ENCODE data around the gene FGF9.

Gene FGF9

GRCh38 chr13:21719463-21719862, 48.6 kb downstream of the FGF9 start:
- no peak for DNase-seq

GRCh38 chr13:21723807-21724505, 53.1 kb downstream of the FGF9 start:
- no peak for DNase-seq

DNA sequence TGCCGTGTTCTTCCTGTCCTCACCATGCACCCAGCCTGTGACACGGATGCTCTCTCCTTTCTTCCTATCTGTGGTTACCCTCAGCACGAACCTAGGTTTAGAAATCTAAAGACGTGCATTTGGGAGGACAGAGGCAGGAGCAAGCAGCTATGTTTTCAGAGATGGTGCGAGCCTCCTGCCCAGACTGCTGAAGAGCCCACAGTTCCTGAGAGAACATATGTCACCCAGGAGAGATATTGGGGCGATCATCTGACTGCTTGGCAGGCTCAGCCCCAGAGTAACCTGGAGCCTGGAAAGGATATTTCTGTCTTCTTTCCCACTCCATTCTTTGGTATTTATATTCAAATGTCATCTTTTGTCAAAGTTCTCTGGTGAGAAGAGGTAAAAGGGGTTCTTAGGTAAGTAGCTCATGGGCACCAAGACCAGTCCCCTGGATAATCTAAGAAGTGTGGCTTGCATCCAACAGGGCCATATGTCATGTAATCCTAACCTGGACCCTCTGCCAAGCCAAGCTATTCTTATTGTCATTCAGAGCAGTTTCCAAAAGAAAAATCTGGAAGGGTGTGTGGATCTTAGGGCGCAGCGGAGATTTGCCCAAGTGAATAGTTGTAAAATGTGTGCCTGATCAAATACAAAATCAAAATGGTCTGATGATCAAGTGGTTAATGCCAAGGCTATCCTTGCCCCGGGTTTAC, 59.5 kb downstream of the FGF9 start:
- DNase-seq, result no peak

GRCh38 chr13:21733475-21734263, 62.8 kb downstream of the FGF9 start:
- DNase-seq, result no peak

DNA sequence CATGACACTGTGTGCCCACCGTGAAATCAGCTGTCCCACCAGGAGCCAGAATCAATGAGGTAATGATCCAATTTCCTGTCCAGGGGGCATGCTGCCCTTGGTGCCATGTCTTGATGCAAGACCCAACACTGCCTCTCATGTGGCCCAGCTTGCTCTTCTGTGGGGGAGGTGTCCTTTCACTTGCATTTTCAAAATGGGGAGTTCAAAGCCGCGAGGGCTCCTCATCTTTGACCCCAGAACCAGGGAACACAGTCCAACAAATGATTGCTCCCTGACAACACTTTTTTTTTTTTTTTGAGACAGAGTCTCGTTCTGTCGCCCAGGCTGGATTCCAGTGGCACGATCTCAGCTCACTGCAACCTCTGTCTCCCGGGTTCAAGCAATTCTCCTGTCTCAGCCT, 64.1 kb downstream of the FGF9 start:
- DNase-seq, result no peak

- no peak for DNase-seq
These were observed 65.0 kb downstream of the FGF9 start for GRCh38 chr13:21735701-21736401.

DNA sequence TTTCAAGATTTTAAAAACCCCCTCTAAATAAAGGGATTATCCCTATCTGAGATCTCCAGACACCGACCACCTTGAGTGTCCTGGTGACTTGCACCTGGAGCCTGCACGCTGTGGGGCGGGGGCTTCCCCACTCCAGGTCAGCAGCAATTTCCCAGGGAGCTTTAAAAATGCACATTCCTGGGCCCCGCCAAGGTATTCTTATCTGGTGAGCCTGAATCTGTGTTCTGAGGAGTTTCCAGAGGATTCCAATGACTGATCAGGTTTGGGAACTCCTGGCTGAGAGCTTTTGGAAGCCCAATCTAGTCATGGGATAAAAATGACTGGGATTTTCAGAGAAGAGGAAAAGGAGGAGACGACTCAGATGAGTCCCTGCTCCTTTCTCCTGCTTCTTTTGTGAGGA, 66.1 kb downstream of the FGF9 start:
- no peak for DNase-seq

- DNase-seq, result no peak
These were observed 67.8 kb downstream of the FGF9 start for GRCh38 chr13:21738630-21739029.

DNA sequence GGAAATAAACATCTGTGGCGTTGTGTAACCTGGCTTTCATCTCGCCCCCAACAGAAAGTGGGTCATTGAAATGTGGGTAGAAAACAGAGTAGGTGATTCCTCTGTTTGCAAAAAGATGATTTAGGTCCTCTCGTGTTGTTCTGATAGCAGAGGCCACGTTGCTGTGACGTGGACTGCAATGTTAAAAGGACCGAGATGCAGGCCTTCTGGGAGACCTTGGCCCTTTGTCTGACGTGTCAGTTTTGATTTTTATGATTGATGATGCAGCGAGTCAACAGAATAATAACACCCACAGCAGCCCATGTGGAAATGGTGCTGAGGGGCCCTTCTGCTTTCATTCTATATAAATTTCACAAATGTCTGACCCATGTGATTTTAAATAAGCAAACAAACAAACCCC, 68.9 kb downstream of the FGF9 start:
- no peak for DNase-seq

GRCh38 chr13:21741396-21741979, 70.6 kb downstream of the FGF9 start:
- no peak for DNase-seq

GRCh38 chr13:21742096-21742495, 71.2 kb downstream of the FGF9 start:
- DNase-seq, result no peak

DNA sequence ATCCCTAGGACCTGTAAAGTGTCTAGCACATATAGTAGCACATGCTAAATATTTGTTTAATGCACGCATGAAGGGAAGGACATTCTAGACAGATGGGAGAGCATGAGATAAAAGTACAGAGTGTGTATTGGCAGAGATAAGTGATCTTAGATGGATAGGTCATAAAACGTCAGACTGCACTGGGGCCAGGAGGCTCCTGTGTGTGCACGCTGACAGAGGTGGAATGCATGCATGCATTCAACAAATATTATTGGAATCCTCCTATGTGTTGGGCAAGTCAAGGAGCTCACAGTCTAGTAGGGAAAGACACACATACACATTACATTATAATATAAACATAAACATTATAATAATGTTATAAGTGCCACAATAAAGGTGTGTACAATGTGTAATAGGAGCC, 73.3 kb downstream of the FGF9 start:
- DNase-seq, result no peak

DNA sequence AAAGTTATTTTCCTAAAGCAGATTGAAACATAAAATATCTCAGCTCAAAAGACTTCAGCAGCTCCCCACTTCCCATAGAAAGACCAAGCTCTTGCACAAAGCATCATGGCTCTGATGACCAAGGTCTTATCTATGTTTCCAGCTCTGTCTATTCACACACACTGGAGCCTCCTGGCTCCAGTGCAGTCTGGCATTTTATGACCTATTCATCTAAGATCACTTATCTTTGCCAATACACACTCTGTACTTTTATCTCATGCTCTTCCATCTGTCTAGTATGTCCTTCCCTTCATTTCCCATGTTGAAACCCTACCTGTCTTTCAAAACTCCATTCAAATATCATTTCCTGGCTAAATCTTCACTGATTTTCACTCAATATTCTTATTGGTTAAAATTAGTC, 74.4 kb downstream of the FGF9 start:
- no peak for DNase-seq

DNA sequence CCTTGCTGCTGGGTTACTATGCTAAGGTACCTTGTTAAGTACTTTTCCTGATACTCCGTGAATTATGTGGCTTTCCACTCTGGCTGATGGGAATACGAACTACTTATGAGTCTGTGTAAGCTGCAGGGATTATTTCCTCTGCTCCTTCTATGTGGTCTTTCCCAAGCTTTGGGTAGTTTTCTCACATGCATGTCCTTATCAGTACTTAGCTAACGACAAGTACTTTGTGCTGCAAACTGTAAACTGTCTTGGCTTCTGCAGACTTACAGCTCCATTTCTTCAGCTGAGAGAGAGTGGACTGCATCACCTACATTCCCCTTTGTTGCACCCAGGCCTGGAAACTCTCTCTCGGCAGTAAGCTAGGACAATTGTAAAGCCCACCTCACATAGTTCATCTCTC, 76.6 kb downstream of the FGF9 start:
- DNase-seq, result no peak

- DNase-seq, result no peak
These were observed 77.3 kb downstream of the FGF9 start for GRCh38 chr13:21748166-21748565.

DNA sequence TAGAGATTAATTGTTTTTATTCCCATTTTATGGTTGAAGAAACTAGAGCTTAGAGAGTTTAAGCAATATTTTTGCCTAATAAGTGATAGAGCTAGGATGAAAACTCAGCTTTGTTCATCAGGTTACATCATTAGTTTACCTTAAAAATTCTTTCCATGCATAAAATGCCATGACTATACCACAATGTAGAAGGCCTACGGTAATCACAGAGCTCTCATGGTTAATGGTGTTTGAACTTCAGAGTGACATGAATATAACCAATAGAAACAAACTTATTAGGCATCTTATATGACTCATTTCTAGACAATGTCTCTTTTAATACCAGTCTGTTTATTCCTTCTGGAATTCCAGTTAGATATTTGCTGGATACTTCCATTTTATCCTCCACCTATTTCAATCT, 78.5 kb downstream of the FGF9 start:
- DNase-seq, result no peak

- no peak for DNase-seq
These were observed 81.6 kb downstream of the FGF9 start for GRCh38 chr13:21752501-21752900.

DNA sequence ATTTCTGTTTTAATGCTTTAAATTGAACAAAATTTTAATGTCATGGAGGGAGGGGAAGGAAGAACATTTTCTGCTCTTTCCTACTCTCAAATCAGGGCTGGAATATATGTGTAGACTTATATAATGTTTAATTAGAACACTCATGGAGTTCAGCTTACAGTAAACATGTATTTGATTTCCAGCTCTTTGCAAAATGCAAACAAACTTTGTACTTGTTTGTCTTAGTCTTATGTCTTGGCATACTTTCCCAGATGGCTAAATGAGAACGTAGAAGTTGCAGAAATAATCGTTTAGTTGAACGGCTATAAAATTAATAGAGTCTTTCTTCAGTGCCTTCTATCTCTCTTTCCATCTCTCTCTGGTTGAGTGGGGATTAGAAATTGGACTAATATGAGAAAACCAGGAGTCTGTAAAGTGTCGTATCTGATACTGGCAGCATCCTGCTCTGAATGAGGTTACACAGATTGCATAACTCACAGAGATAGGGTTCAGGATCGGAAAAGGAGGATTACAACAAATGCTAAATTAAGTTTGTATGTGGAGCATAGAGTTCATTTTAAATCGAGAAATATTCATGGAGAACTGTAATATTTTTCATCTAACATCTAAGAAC, 82.3 kb downstream of the FGF9 start:
- DNase-seq, result no peak
